ENCODE results near the gene FAM174B. TPM values are rescaled to one million over a fixed set of nuclear protein-coding genes. Genes with fewer than 3 reads are reported as not detected.

FAM174B gene
- total RNA-seq, 1 donor from 2014 or later = 33.2 TPM

DNA sequence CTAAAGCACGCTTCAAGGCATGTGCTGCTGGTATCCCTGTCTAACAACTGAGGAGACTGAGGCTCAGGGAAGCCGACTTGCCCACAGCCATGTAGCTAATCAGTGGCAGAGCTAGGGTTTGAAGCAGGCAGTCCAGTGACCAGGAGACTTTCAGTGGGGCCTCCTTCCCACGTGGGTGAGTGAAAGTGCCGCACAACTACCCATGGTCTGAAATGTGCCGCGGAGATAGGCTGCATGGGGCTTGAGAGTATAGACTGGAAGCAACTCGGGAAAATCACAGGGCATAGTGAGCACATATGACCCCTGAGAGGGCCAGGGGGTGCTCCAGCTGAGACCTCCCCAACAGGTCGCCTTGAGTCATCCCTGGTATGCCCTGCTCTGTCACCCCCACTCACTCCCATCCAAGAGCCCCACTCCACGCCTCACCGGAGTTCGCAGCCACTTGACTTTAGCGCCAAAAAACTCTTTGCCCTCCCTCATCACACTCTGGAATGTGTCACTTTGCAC, 19.1 kb downstream of the FAM174B start:
- Mint-ChIP-seq H3K9me3 (peaks cover 4% of the 10 kb centered on the region), H3K4me1 (ENCODE audit: unreplicated experiment) (peaks cover 25% of the 10 kb centered on the region)
- TF ChIP-seq, protein P1, sequence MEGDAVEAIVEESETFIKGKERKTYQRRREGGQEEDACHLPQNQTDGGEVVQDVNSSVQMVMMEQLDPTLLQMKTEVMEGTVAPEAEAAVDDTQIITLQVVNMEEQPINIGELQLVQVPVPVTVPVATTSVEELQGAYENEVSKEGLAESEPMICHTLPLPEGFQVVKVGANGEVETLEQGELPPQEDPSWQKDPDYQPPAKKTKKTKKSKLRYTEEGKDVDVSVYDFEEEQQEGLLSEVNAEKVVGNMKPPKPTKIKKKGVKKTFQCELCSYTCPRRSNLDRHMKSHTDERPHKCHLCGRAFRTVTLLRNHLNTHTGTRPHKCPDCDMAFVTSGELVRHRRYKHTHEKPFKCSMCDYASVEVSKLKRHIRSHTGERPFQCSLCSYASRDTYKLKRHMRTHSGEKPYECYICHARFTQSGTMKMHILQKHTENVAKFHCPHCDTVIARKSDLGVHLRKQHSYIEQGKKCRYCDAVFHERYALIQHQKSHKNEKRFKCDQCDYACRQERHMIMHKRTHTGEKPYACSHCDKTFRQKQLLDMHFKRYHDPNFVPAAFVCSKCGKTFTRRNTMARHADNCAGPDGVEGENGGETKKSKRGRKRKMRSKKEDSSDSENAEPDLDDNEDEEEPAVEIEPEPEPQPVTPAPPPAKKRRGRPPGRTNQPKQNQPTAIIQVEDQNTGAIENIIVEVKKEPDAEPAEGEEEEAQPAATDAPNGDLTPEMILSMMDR (conservative IDR thresholded peaks at IDR 0.05) = no peak

DNA sequence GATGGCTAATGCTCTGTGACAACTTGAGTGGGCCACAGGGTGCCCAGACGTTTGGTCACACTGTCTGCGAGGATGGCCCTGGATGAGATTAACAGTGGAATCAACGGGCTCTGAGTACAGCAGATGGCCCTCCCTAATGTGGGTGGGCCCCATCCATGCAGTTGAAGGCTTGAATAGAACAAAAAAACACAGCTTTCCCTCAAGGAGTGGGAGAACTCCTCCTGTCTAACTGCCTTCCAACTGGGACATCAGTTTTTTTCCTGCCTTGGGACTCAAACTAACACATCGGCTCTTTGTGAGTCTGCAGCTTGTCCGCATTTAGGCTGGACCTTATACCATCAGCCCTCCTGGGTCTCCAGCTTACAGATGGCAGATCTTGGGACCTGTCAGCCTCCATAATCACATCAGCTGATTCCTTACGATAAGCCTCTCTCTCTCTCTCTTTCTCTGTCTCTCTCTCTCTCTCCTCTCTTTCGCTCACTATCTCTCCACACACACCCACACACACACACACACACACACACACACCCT, 20.8 kb downstream of the FAM174B start:
- H3K9me3 Mint-ChIP-seq = no peaks in the 10 kb centered on the region
- H3K4me1 Mint-ChIP-seq (ENCODE audit: unreplicated experiment) = peaks cover 25% of the 10 kb centered on the region
- H3K36me3 Mint-ChIP-seq = peaks cover 9% of the 10 kb centered on the region
- peak overlapping the region; percentile 12 for H3K27ac Mint-ChIP-seq
- peak; percentile 4 for DNase-seq (ENCODE audit: extremely low spot score, unreplicated experiment)
- TF ChIP-seq, protein P1 (conservative IDR thresholded peaks at IDR 0.05) = no peak
- no peak overlapping the region for H3K4me3 Mint-ChIP-seq
- H3K27me3 Mint-ChIP-seq = no peaks in the 10 kb centered on the region

More for the DNA sequence above, 19.1 kb downstream of the FAM174B start:
- DNase-seq (ENCODE audit: extremely low spot score, unreplicated experiment) = no peak
- Mint-ChIP-seq H3K4me3 (peak overlapping the region; percentile 26), H3K27me3 (no peaks in the 10 kb centered on the region), H3K36me3 (peaks cover 12% of the 10 kb centered on the region), H3K27ac (peak overlapping the region; percentile 87)

DNA sequence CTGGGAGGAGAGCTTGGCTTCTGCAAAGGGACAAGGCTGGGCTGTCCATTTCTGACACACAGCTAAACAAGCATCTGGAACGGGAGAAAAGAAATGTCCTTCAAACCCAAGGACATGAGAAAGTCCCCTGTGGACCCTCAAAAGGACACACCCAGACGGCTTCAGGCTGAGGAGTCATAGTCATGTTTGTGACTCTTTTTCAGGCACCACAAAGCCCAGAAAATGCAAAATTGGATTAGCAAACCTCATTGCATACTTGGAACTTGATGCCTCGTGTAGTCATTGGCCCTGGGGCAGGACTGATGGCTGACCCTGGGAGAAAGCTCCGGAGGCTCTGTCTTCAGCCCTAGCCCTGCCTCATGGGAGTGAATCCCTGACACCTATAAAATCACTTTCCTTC, 21.5 kb downstream of the FAM174B start:
- Mint-ChIP-seq H3K4me3 (no peak overlapping the region), H3K27me3 (no peaks in the 10 kb centered on the region), H3K9me3 (no peaks in the 10 kb centered on the region), H3K4me1 (ENCODE audit: unreplicated experiment) (peaks cover 25% of the 10 kb centered on the region), H3K36me3 (peaks cover 8% of the 10 kb centered on the region), H3K27ac (no peak overlapping the region)
- no peak for DNase-seq (ENCODE audit: extremely low spot score, unreplicated experiment)
- TF ChIP-seq, protein P1 (conservative IDR thresholded peaks at IDR 0.05) = no peak

DNA sequence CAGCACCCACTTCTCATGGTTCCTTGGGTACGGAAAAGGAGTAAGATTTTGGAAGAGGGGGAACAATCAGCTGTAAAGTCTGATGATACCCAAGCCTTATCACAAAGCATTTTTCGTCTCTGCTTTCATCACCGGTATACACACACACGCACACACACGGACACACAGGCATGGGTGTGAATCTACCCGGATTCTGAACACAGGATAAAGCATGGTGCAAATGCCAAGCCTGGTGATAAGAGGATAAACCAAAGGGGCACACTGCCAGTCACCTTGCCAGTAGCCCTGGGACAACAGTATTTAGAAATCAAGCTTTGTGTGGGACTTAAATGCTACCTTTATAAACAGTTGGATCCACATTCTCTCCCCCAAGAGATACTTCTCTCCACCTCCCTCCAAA, 22.2 kb downstream of the FAM174B start:
- Mint-ChIP-seq H3K27me3 (no peaks in the 10 kb centered on the region), H3K4me3 (no peak overlapping the region), H3K4me1 (ENCODE audit: unreplicated experiment) (peaks cover 23% of the 10 kb centered on the region), H3K27ac (no peak overlapping the region), H3K36me3 (peaks cover 10% of the 10 kb centered on the region), H3K9me3 (no peaks in the 10 kb centered on the region)
- TF ChIP-seq, protein P1 (conservative IDR thresholded peaks at IDR 0.05) = no peak
- no peak for DNase-seq (ENCODE audit: extremely low spot score, unreplicated experiment)

DNA sequence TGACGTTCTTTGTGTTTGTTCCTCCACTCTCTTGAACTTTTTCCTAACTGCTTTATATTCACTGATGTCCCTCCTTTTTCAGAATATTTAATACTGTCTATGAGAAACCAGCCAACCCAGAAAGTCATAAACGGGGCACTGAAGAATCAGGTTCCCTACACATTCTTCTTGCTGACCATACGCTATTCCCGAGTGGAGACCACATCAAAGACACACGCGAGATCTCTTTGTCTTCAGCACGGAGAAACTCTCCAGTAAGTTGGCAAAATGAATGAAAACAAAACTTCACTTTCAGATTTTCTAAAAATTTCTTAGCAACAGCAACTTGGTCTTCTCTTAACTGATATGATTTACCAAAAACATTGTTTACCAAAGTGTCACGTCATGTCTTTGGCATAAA, 22.6 kb downstream of the FAM174B start:
- no peaks in the 10 kb centered on the region for H3K9me3 Mint-ChIP-seq
- H3K4me1 Mint-ChIP-seq (ENCODE audit: unreplicated experiment) = peaks cover 19% of the 10 kb centered on the region
- H3K4me3 Mint-ChIP-seq = no peak overlapping the region
- TF ChIP-seq, protein P1 (conservative IDR thresholded peaks at IDR 0.05) = no peak
- no peaks in the 10 kb centered on the region for H3K27me3 Mint-ChIP-seq
- H3K36me3 Mint-ChIP-seq = peaks cover 10% of the 10 kb centered on the region
- no peak overlapping the region for H3K27ac Mint-ChIP-seq
- DNase-seq (ENCODE audit: extremely low spot score, unreplicated experiment) = no peak

Data from type B pancreatic cell (in vitro differentiated cells).